ENCODE data around the gene ATP11A. TPM values are rescaled to one million over a fixed set of nuclear protein-coding genes. Genes with fewer than 3 reads are reported as not detected.

The ATP11A gene
- total RNA-seq, 1 experiment from 2014 or later = 232 TPM

DNA sequence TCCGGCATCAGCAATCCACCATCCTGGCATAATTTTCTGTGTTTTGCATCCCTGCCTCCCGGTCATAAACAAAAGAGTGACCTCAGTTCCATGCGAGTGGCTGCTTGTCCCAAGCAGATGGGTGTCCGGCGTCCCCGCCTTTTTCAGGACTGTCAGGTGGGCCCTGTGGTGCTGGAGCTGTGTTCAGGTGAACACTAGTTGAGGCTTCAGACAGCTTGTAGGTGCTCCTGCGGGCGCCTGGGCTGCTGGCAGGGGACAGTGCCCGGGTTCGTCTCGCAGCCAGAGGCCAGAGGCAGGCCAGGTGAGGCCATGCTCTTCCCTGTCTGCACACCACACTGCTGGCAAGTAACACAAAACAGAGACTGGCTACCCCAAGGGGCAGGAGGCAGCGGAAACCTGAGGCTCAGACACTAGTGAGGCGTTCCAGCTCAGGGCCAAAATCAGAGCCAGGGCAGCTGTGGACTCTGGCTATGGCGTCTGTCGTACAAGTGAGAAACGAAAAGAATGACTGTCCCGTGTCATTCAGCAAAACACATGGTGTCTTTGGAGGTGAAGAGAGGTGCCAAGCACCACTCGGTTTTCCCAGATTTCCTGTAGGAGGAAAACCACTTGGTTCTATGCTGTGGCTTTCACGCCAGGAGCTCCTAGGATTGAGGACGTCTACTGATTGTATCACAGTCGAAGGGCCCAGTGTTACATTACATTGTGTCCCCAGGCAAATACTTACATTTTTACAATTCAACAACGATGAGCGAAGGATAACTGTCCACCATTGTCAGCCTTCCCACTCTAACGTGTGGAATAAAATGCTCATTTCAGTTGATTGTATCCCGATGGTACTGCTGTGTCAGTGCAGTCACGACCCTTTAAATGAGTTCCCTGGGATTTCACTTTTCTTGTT is 104.0 kb downstream of the ATP11A start:
- TF ChIP-seq, protein P1, sequence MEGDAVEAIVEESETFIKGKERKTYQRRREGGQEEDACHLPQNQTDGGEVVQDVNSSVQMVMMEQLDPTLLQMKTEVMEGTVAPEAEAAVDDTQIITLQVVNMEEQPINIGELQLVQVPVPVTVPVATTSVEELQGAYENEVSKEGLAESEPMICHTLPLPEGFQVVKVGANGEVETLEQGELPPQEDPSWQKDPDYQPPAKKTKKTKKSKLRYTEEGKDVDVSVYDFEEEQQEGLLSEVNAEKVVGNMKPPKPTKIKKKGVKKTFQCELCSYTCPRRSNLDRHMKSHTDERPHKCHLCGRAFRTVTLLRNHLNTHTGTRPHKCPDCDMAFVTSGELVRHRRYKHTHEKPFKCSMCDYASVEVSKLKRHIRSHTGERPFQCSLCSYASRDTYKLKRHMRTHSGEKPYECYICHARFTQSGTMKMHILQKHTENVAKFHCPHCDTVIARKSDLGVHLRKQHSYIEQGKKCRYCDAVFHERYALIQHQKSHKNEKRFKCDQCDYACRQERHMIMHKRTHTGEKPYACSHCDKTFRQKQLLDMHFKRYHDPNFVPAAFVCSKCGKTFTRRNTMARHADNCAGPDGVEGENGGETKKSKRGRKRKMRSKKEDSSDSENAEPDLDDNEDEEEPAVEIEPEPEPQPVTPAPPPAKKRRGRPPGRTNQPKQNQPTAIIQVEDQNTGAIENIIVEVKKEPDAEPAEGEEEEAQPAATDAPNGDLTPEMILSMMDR (IDR thresholded peaks at IDR 0.05; ENCODE audit: insufficient read depth in 1 of 2, low read depth in 1 of 2, low read length in 1 of 2, severe bottlenecking in 1 of 2, unreplicated experiment in 1 of 2) = no peak
- Mint-ChIP-seq H3K36me3 (ENCODE audit: insufficient read depth, unreplicated experiment) (peaks cover 82% of the 10 kb centered on the region), H3K4me3 (ENCODE audit: unreplicated experiment) (no peak overlapping the region), H3K27me3 (ENCODE audit: insufficient read depth, unreplicated experiment) (no peaks in the 10 kb centered on the region), H3K27ac (ENCODE audit: unreplicated experiment) (no peak overlapping the region), H3K4me1 (ENCODE audit: low read depth, unreplicated experiment) (no peaks in the 10 kb centered on the region), H3K9me3 (ENCODE audit: unreplicated experiment) (peaks cover 5% of the 10 kb centered on the region)
- Histone ChIP-seq H3K9me3 (peaks cover 8% of the 10 kb centered on the region; the same call in 1 of the 2 replicates), H3K4me1 (no peaks in the 10 kb centered on the region), H3K27me3 (replicated peaks; ENCODE audit: control insufficient read depth, insufficient read depth, low read length) (no peaks in the 10 kb centered on the region), H3K4me3 (ENCODE audit: low read depth, low read length) (no peak overlapping the region), H3K36me3 (ENCODE audit: control insufficient read depth, insufficient read depth, low read length) (no peaks in the 10 kb centered on the region; the same call in 1 of the 2 replicates)
- CTCF ChIA-PET = interaction anchor here (0.6 kb wide), 1 partner anchor 754 kb away, joined by 4 read pairs; no protein-coding TSS in a partner anchor
- intact Hi-C loops (cut with micrococcal nuclease; ENCODE audit: unreplicated experiment) = no loop called here
- DNase-seq = no peak
- BruUV-seq (replicated peaks) = no TSS peak
- POLR2A ChIA-PET = no interaction called here

DNA sequence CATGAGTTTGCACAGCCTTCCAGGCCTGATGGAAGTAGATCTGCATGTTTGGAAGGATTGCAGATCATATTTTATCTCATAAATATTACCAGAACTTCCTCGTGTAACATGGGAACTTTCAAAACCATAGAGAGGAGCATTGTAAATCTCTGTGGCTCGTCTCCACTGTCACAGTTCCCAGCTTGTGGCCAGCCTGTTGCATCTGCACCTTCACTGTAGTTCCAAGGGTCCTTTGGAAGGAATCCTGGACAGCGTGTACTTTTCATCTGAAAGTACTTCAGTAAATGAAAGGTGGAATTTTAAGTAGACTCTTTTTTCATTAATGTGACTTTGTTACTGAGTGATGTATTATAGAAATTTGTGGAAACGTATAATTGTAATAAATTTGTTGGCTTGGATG is 105.4 kb downstream of the ATP11A start:
- ChIA-PET CTCF (no interaction called here), POLR2A (no interaction called here)
- peaks cover 72% of the 10 kb centered on the region for H3K36me3 Mint-ChIP-seq (ENCODE audit: insufficient read depth, unreplicated experiment)
- DNase-seq = no peak
- BruUV-seq (replicated peaks) = no TSS peak
- Histone ChIP-seq H3K4me1 (no peaks in the 10 kb centered on the region), H3K36me3 (ENCODE audit: control insufficient read depth, insufficient read depth, low read length) (peaks cover 2% of the 10 kb centered on the region), H3K4me3 (ENCODE audit: low read depth, low read length) (no peak overlapping the region), H3K9me3 (peaks cover 8% of the 10 kb centered on the region; the same call in 1 of the 2 replicates), H3K27me3 (replicated peaks; ENCODE audit: control insufficient read depth, insufficient read depth, low read length) (no peaks in the 10 kb centered on the region)
- no peaks in the 10 kb centered on the region for H3K4me1 Mint-ChIP-seq (ENCODE audit: low read depth, unreplicated experiment)
- intact Hi-C loops (cut with micrococcal nuclease; ENCODE audit: unreplicated experiment) = no loop called here
- H3K27me3 Mint-ChIP-seq (ENCODE audit: insufficient read depth, unreplicated experiment) = no peaks in the 10 kb centered on the region
- peaks cover 19% of the 10 kb centered on the region for H3K9me3 Mint-ChIP-seq (ENCODE audit: unreplicated experiment)
- no peak overlapping the region for H3K4me3 Mint-ChIP-seq (ENCODE audit: unreplicated experiment)
- TF ChIP-seq, protein P1 (IDR thresholded peaks at IDR 0.05; ENCODE audit: insufficient read depth in 1 of 2, low read depth in 1 of 2, low read length in 1 of 2, severe bottlenecking in 1 of 2, unreplicated experiment in 1 of 2) = no peak
- H3K27ac Mint-ChIP-seq (ENCODE audit: unreplicated experiment) = no peak overlapping the region

DNA sequence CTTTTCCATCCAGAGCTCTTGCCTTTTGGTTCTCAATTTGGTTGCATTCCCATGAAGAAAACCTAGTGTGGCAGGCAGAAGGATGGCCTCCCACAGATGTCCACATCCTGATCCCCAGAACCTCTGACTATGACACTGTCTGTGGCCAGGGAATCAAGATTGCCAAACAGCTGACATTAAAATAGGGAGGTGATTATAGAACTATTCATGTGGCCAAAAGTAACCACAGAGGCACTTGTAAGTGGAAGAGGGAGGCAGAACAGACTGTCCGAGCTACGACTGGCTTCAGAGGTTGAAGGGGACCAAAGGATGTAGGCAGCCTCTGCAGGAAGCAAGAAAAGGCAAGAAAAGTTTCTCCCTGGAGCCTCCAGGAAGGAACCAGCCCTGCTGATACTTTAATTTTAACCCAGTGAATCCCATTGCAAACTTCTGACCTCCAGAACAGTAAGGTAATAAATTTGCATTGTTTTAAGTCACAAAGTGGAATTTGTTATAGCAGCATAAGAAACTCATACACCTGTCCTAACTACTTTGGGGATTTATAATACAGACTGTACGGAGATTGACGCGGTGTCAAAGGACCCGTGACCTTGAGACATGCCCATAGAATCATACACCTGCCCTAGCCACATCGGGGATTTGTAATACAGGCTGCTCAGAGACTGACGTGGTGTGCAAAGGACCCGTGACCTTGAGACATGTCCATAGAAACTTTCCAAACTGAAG is 106.5 kb downstream of the ATP11A start:
- H3K36me3 ChIP-seq (ENCODE audit: control insufficient read depth, insufficient read depth, low read length) = peaks cover 2% of the 10 kb centered on the region
- H3K27ac Mint-ChIP-seq (ENCODE audit: unreplicated experiment) = no peak overlapping the region
- CTCF ChIA-PET = no interaction called here
- DNase-seq = no peak
- peaks cover 8% of the 10 kb centered on the region; the same call in 1 of the 2 replicates for H3K9me3 ChIP-seq
- H3K36me3 Mint-ChIP-seq (ENCODE audit: insufficient read depth, unreplicated experiment) = peaks cover 70% of the 10 kb centered on the region
- BruUV-seq (replicated peaks) = no TSS peak
- TF ChIP-seq, protein P1 (IDR thresholded peaks at IDR 0.05; ENCODE audit: insufficient read depth in 1 of 2, low read depth in 1 of 2, low read length in 1 of 2, severe bottlenecking in 1 of 2, unreplicated experiment in 1 of 2) = no peak
- no peak overlapping the region for H3K4me3 ChIP-seq (ENCODE audit: low read depth, low read length)
- H3K9me3 Mint-ChIP-seq (ENCODE audit: unreplicated experiment) = peaks cover 21% of the 10 kb centered on the region
- no peak overlapping the region for H3K4me3 Mint-ChIP-seq (ENCODE audit: unreplicated experiment)
- POLR2A ChIA-PET = no interaction called here
- no peaks in the 10 kb centered on the region for H3K4me1 Mint-ChIP-seq (ENCODE audit: low read depth, unreplicated experiment)
- no peaks in the 10 kb centered on the region for H3K27me3 Mint-ChIP-seq (ENCODE audit: insufficient read depth, unreplicated experiment)
- no peaks in the 10 kb centered on the region for H3K4me1 ChIP-seq
- no peaks in the 10 kb centered on the region for H3K27me3 ChIP-seq (replicated peaks; ENCODE audit: control insufficient read depth, insufficient read depth, low read length)
- intact Hi-C loops (cut with micrococcal nuclease; ENCODE audit: unreplicated experiment) = no loop called here

All from Caco-2 (cell line).